ENCODE data around the gene MEF2D.

The MEF2D gene

DNA sequence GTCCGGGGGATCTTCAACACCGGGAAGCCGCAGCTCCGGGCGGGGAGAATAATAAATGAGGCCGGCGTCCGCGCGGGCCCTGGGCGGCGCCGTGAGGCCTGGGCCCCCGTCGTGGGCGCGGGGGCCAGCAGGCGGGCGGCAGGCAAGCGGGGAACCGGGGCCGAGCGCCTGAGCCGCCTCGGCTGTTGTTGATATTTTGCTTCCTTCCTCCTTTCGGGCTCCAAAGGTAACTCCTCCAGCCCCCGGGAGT, at the start of gene MEF2D:
TSS of gene MEF2D (minus strand) at position 233 of the 250 bp plus-strand sequence. CDS start 17,483 bp downstream, outside the sequence.
- no peak for DNase-seq (ENCODE audit: low read depth)

DNA sequence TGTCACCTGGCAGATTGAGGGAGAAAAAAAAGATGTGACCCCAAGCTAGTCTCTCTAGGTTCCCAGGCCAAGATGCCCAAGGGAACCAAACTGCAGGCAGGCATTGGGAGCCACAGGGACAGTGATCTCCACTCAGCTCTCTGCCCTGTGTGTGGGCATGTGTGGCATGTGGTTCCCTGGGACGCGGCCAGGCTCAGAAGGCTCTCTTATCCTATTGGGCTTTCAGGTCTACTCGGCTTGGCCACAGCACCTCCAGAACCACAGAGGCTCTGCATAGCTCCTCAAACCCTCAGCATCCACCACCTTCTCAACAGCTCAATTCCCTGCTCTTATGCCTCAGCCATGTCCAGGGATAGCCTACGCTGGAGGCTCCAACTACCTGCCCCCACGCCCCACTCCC, 49.8 kb upstream of the MEF2D start:
- DNase-seq (ENCODE audit: low read depth) = no peak

DNA sequence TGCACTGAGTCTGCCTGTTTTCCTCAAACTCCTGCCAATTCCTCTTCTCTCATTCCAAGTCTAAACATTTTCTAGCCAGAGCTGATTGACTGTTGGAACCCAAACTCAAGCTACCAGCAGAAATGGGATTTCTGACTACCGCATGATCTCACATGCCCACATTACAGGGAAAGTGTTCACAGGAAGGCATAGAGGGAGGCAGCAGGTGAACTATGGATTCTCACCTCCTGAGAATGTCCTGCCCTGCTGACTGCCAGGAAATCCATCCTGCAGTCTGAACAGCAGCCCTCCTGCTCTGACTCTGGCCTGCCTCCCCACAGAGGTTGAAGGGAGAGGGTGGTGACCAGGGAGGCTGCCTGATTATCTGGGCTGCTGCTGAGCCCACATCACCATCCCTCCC, 49.3 kb upstream of the MEF2D start:
- no peak for DNase-seq (ENCODE audit: low read depth)

DNA sequence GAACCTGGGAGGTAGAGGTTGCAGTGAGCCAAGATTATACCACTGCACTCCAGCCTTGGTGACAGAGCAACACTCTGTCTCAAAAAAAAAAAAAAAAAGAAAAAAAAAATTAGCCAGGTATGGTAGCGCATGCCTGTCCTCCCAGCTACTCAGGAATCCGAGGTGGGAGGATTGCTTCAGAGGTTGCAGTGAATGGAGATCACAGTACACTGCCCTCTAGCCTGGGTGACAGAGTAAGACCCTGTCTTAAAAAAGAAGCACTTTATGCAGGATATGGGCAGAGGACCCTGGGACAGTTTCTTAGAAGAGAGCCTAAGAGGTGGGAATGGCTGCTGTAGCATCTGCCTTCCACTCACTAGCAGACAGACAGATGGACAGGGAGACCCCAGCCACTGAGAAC, 48.8 kb upstream of the MEF2D start:
- DNase-seq (ENCODE audit: low read depth) = no peak

DNA sequence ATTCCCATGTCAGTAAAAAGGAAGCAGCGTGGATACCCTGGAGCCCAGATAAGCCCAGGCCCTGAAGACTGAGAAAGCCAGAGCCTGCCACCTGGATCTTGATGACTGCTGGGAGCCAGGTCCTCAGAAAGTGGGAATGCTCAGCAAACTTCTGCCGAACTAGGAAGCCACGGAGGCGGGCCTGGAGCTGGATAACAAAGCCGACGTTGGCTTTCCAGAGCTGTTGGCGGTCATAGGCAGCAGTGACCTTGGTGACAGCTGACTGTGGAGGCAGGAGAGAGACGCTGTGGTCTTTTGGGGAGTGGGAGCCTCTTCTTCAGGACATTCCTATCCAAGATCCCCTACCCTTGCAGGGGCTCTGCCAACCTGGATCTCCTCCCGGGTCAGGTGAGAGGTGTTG, 47.4 kb upstream of the MEF2D start:
- DNase-seq (ENCODE audit: low read depth) = no peak

DNA sequence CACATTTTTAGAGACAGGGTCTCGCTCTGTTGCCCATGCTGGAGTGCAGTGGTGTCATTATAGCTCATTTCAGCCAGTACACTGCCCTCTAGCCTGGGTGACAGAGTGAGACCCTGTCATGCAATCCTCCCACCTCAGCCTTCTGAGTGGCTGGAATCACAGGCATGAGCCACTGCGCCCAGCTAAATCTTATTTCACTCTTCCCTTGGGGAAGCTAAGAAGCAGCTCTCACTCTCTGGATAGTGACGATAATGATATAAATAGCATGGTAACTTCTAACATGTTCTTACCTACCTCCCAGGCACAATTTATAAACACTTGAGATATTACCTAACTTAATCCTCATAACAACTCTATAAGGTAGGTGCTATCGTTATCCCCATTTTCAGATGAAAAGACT, 46.9 kb upstream of the MEF2D start:
- DNase-seq (ENCODE audit: low read depth) = no peak

DNA sequence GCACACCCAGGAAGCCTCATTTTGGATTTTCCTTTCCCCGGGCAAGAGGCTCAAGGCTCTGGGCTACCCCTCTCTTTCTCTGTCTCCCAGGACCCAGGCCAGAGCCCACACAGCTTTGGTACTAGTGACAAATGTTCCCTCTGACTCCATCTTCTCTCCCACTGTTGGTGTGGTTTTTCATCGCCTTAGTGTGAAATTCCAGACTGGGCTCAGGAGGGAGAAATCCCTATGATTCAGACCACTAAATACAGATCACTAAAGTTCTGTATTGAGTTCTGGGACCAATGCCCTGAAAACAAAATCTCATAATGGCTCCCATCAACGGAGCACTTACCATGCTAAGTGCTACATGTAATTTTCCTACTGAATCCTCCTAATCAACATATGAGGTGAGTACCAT, 45.7 kb upstream of the MEF2D start:
- DNase-seq (ENCODE audit: low read depth) = no peak

DNA sequence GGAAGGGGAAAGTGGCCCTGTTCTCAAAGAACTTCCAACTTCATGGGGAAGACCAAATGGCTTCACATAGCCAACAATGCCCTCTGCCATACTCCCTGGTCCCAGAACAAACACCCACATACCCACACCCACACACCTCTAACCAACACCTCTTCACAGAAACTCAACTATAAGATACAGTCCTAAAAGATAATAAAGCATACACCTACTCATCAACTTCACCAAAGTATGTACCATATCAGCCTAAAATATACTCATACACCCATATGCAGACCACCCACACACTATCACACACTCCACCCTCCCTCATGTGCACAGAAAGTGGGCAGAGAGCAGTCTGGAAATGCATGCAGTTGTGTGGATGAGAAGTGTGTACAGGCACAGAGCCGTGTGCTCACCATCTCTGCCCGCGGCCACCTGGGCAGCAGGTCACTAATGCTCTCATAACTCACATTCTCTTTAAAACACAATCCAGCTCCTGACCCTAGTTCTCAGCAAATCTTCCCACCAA, 44.1 kb upstream of the MEF2D start:
- no peak for DNase-seq (ENCODE audit: low read depth)

DNA sequence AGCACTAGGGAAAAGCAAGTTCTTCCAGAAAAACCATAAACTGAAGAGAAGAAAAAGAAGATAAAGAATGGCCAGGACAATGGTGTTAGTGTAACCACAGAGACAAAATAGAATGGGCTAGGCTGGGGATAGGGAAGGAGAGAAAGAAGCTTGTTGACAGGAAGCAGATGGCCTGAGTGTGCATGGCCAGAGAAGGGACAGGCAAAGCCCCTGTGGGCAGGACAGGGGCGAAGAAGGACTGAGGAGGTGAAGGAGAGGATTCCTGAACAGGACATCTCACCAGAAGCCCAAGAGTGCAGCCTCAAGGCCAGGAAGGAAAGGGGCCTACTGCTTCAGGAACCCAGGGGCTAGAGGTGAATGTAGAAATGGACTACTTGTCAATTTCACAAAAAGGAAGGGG, 42.5 kb upstream of the MEF2D start:
- DNase-seq (ENCODE audit: low read depth) = no peak

DNA sequence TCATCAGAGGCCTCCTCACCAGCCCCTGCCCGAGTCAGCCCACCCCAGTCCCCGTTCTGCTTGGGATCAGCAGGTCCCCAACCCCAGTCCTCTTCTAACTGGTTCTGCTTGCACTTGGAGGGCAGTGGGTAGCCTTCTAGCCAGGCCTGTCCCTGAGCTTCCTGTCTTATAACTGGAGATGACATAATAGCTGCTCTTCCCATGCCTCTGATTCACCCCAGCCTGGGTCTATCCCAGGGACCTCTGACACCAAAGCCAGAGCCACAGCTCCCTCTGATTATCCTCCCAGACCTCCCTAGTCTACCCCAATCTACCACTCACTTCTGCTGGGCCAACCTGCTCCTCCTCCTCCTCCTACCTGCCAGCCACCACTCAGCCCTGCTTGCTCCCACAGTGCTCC, 40.4 kb upstream of the MEF2D start:
- DNase-seq (ENCODE audit: low read depth) = peak; percentile 18

DNA sequence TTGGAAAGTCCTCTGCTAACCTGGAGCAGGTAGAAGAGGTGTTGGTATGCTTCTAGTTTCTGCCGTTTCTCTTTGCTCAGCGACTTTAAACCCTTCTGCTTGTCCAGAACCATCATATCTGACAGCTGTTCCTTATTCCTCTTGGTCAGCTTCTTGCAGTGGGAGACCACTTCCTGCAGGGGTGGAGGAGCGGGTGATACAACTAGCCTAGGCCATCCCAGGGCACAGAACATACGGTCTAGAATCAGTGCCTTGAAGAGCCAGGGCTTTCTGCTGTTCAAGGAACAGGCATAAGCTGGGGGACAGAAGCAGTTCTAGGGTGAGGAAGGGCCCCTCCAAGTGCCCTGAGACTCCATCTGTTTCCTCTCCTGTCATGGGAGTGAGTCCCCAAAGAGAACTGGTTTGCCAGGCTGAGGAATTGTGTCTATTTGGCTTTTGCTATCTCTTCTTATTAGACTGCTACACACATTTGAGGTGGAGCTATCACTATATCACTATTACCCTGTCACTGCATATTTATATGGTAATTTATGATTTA, 39.3 kb upstream of the MEF2D start:
- DNase-seq (ENCODE audit: low read depth) = no peak

DNA sequence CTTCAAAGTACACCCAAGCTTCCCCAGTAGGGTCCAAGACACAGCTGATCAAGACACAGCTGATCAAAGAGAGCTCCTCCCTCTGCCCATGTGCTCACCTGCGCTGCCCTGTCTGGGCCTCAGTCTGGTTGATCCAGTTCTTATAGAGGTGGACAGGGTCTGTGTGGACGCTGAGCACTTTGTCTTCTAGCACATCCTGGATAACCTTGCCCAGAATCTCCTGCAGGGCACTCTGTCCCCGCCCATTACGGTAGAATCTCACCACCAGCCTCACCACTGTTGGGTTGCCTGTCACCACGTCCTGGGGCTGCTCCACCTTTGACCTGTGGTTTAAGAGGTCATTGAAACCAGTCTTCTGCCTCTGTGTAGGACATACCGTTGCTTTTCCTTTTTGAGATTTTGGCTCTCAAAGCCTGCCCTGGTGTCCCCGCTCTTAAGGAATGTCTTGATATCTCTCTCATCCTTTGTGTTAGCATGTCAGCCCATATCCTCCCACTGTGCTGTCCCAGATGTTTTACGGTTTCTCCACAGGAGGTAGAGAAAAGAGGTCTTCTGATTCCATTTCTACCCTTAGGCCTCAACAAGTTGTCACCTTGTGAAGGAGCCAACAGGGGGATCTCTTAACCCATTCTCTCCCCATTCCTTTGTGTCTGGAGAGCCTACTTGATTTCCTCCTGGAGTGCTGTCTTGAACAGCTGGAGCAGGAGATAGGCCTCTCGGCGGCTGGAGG, 38.3 kb upstream of the MEF2D start:
- no peak for DNase-seq (ENCODE audit: low read depth)

DNA sequence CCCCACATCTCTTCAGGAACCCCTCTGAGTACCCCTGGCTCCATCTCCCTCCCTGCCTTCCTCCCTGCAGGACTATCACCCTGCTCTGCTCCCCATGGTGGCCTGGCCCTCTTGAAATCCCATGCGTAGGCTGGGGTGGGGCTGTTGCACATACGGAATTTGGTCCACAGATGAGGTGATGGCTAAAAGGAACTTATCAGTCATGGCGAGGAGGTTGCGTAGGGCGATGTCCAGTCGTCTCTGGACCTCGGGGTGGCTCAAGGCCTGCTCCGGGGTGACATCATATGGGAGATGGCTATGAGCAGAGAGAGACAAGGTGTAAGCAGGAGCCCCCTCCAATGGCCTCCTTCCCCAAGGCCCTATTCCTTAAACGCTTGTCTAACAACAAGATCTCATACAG, 36.5 kb upstream of the MEF2D start:
- DNase-seq (ENCODE audit: low read depth) = no peak

DNA sequence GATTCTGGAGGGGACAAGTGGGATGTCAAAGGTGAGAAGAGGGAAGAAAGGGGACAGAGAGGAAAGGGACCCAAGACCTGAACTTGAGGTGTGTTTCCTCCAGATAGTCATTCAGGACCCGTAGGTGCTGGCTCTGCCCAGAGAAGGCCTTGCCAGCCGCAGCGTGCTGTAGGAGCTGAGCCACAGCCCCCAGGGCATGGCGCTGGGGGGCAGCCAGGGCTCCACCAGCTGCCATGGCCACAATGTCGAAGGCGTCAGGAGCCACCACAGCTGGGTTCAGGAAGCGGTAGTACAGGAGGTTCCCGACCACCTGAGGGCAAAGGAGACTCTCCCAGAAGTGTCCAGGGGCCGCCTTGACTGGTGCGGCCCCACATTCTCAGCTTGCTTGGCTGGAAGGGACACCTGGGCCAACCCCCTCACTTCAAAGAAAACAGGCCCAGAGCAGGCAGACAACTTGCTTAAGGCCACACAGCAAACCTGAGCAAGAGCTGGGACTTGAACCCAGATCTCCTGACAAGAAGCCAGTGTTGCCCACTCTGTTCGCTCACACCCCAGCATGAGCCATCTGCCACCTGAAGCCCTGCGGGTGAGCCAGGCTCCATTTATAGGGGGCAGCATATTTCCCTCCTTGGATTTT, 34.0 kb upstream of the MEF2D start:
- no peak for DNase-seq (ENCODE audit: low read depth)

DNA sequence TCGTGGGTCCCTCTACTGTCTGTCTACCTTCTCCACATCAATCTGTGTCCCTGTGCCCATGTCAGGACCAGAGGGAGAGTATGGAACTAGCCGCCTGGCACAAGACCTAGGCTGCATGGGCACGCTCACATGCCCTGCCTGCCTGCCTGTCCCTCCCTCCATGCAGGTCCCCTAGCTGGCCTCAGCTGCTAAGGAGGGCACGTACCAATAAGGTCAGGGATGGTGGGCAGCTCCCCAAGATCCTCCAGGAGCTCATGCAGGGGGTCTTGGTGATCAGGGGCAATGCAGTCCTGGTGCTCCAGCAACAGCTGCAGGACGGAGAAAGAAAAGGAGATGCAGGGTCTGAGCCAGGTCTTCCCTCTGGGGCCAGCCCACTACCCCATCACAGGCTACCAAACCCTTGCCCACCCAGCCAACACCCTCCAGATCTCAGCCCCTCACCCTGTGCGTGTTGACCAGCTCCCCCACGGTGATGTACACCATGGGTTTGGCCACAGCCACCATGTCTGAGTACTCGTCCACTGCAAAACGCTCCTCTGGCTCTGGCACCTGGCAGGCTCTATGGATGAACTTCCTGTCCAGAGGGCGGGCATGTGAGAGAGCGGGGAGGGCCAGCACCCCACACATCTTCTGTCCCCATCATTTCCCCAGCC, 33.1 kb upstream of the MEF2D start:
- no peak for DNase-seq (ENCODE audit: low read depth)

DNA sequence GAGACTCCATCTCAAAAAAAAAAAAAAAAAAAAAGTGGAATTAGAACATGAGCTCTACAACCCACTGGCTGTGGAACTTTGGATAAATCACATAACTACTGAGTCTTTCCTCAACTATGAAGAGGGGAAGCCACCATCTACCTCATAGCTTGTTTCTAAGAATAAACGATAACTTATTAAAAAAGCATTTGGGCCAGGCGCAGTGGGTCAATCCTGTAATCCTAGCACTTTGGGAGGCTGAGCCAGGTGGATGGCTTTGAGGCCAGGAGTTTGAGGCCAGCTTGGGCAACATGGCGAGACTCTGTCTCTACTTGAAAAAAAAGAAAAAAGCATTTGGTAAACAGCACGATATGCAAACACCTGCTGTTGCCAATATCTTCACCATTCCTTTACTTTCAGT, 31.8 kb upstream of the MEF2D start:
- DNase-seq (ENCODE audit: low read depth) = no peak

DNA sequence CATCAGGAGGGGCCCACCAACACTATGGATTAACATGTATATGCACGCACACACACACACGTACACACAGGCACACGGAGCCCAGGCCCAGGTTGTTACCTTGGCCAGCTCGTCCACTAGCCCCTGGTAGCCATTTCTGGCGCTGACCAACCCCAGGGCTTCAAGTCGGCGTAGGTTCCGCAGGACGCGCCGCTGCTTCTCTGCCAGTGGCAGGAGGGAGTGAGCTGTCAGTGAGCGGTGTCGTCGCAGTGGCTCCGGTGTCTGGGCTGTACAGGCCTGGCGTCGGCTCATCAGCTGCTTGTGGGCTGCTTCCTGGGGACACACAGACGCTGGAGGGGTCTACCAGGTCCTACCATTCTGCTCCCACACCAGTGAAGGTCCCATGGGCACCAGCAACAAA, 29.4 kb upstream of the MEF2D start:
- no peak for DNase-seq (ENCODE audit: low read depth)

DNA sequence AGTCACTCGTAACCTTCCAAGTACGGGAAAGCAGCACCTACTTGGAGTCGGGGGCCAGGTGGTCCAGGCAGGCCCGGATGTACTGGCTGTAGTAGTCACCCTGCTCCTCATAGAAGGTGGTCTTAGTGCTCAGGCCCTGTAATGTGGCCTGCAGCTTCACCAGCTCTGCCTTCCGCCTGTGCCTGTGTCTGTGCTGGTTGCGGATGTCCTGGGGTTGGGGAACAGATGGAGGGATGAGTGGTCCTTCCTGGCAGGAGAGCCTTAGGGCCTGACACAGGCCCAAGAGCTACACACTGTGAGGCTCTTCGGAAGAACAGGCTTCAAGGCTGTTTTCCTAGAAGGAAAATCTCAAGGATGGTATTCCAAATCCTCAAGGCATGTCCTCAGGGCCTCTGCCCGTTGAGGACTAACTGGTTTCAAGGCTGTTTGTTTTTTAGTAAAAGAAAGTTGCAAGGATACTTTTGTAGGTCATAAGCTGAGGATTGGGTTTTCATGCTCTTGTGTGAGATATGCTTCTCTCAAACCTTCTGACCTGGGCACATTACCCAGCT, 28.4 kb upstream of the MEF2D start:
- DNase-seq (ENCODE audit: low read depth) = no peak

DNA sequence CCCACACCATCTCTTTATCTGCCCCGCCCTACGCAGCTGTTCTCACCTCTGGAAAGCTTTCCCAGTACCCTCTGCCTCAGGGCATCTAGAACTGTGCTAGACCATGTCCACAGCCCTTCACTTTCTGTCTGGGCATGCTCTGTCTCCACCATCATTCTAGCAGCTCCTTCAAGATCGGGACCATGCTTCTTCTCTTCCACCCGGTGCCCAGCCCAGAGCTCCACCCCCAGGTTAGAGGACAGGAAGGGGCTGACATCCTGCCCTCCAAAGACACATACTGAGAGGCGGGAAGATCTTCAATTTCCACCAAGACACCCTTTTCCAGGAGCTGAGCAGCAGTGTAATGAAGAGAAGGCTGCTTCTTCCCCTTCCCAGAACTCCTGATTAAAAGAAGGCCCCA, 27.7 kb upstream of the MEF2D start:
- DNase-seq (ENCODE audit: low read depth) = no peak

DNA sequence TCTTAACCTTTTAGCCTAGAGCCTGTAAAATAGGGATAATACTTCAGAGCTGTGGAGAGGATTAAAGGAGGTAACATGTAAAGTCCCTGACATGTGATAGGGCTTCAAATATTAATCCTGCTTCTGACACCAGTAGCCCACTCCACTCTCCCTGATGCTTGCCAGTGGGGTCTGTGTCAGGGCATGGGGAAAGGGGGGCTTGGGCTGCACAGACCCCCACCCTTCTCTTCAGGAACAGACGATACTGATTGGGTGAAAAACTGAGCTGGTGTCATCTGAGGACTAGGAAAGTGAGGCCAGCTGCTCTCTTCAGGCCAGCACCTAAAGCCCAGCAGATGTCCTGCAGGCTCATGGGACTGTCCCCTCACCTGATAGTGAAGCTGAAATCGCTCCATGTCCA, 27.0 kb upstream of the MEF2D start:
- DNase-seq (ENCODE audit: low read depth) = no peak

DNA sequence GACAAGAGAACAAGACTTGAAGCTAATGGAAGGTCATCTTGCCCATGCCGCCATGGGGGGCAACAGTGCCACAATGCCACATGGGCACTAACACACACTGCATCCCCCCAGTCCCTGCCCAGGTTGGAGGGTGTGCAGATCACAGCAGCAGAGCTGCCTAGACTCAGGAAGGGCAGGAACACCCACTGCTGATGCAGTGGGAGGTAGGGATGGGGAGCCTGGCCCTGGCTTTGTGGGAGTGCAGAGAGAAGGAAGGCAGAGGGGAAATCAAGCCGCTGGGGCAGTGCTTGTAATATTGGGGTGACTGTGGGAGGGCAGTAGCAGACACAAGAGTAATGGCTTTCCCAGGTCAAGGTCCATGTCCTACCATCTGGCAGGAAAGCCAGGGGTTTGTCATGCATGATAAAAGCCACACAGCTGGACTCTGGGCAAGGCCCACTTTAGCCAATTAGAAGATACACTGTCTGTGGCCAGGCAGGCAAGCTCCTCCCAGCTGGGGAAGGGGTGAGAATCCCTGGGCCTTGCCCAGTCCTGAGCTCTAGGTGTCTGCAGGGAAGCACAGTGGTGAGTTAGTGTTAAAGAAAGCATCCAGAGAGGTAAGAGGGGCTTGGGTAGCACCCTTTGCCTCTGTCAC, 25.4 kb upstream of the MEF2D start:
- no peak for DNase-seq (ENCODE audit: low read depth)

DNA sequence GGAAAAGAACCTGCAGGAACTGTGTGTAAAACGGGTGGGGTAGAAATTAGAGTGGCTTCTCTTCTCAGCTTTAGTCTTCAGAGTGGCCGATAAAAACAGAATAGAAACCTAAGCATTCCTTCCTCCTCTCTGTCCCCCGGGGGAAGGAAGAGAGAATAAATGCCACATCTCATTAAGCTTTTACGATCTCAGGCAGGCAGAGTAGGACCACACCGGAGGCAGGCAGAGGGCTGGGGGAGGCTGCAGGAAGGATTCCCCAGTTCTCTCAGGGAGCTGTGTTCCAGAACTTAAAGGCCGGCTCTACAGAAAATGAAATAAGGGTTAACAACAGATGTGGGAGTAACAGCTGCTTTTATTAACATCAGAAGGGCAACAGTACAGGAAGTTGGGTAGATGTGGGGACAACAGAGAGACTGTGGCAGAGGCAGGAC, 24.5 kb upstream of the MEF2D start:
- no peak for DNase-seq (ENCODE audit: low read depth)

DNA sequence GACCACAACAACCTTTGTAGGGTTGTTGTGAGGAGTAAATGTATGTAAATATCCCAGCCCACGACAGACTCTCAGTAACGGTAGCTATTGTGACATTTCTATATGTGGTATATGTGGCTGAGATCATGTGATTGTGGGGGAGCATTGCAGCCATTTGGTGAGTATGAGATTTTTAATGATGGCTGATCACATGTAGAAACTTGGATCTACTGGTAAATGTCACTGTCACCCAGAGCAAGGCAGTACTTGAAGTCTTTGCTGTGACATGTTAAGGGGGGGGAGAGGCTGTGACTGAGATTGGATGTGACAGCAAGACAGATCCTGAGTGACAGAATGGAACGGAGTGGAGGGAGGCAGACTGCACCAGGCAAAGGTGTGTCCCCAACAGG, 23.9 kb upstream of the MEF2D start:
- DNase-seq (ENCODE audit: low read depth) = no peak

All from amniotic epithelial cell (primary cell).